ENCODE results near the gene LHFPL6.

GRCh38 chr13:39452417-39452816, 150.6 kb downstream of the LHFPL6 start:
- TF ChIP-seq CTCF (IDR thresholded peaks at IDR 0.05): no peak
- TF ChIP-seq POLR2A (IDR thresholded peaks at IDR 0.05): no peak

Data from vagina (tissue), 2 donors.